ENCODE data around the gene UNKL. TPM values are rescaled to one million over a fixed set of nuclear protein-coding genes. Genes with fewer than 3 reads are reported as not detected.
"Not testable (repeated sequence)": the region's sequence is repeated elsewhere in the genome, so short reads cannot be mapped to it uniquely, and the experiment has no call there.

The UNKL gene
- total RNA-seq, 2 experiments from 2014 or later = 22.6 to 24.2 TPM

DNA sequence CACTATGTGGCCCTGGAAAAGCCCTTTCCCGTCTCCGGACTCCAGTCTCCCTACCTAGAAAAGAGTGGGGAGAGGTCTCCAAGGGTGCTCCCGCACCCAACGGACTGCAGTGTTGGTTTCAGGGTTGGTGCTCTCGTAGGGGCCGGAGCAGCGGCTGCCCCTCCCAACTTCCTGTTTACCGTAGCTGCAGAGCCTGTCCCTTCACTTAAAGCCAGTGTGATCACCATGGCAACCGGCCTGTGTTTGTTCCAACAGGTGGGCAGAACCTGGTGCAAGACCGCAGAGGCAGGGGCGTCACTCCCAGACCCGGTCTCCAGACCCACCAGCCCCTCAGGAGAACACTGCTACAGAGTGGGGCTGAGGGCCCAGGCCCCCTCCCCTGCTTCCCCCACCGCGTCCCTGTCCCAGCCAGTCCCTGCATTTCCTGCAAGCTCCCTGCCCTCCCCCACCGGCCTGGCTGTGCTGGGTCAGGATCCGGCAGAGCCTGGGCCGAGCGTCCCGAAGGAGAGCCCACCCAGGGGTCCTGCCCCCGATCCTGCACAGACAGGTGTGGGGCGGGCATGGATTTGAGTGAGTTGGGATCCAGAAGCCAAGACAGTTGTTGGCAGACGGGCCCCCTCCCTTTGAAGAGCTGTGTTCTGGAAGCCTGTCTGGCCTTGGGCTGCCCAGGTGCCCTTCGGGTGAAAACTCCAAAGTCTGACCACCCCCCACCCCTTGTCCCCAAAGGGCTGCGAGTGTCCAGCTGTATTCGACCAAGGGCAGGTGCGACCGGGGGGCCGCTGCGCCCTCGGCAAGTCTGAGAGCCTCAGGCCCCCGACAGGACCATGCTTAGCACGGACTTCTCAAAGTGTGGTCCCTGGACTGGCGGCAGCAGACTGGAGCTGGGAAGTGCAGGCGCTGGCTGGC lies 82.5 kb downstream of the UNKL start:
- DNase-seq = peak; percentile 56
- H3K27me3 Mint-ChIP-seq = peaks cover 39% of the 10 kb centered on the region
- no peak overlapping the region for H3K27ac Mint-ChIP-seq
- no peaks in the 10 kb centered on the region for H3K36me3 Mint-ChIP-seq
- H3K4me3 Mint-ChIP-seq = no peak overlapping the region
- H3K4me1 Mint-ChIP-seq = peaks cover 16% of the 10 kb centered on the region
- no peaks in the 10 kb centered on the region for H3K9me3 Mint-ChIP-seq

DNA sequence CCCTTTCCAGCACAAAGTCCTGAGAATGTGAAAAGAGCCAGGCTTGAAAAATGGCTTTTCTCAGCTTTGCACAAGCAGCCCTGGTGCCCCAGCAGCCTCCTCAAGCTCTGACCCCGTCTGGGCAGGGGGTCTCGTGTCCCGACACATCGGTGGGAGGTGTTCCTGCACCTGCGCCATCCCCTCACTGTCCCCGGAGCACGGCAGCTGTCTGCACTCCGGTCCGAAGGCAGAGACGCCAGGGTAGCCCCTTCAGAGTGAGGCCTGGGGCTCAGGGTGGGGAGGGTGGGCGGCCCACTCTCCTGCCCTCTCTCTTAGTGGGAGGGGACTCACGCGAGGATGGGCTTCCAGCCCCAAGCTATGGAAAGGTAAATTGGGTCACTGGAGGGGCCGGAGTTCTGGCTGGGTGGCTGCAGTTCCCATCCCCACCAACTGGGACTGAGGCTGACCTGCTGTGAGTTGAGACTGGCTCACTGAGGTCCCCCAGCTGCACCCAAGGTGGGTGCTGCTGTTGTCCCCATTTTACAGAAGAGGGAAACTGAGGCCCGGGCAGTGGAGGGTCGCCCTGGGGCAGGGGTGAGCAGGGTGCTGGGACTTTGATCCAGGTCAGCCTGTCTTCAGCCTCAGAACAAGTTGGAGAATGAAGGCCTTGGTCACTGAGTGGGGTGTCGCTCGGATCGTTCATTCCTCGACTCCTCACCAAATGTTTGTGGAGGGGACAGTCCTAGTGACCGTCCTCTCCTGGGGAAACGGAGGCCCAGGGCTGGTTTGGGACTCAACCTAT lies 83.4 kb downstream of the UNKL start:
- Mint-ChIP-seq H3K9me3 (no peaks in the 10 kb centered on the region), H3K27ac (no peak overlapping the region), H3K27me3 (peaks cover 39% of the 10 kb centered on the region), H3K36me3 (no peaks in the 10 kb centered on the region), H3K4me1 (peaks cover 16% of the 10 kb centered on the region), H3K4me3 (no peak overlapping the region)
- DNase-seq = no peak

DNA sequence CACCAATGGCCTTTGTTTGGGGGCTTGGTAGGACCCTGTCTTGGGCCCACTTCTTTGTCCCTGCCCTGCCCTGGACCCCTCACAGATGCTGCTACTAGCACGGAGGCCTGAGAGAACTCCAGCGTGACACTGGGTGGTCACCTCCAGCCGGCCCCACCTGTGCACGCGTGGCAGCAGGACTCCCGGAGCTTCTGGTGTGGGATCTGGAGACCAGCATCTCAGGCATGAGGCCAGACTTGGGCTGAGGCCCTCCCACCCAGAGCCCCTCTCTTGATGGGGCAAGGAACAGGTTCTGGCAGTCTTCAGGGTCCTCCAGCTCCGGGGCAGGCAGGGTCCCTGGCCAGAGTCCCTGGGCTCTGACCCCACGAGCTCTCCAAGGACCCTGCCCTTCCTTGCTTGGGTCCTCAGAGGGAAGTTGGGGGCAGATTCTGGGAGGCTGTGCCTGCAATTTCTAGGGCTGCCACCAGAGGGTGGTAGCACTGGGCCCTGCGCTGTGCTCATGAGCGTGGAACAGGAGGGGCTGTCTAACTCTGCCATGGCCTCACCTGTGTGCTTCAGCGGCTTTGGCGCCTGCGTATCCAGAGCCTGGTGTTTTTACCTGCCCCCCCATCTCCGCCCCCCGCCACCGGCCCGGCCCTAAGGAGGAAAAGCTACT lies 84.1 kb downstream of the UNKL start:
- Mint-ChIP-seq H3K27ac (no peak overlapping the region), H3K27me3 (peaks cover 32% of the 10 kb centered on the region), H3K9me3 (no peaks in the 10 kb centered on the region), H3K4me3 (no peak overlapping the region), H3K36me3 (no peaks in the 10 kb centered on the region), H3K4me1 (peaks cover 16% of the 10 kb centered on the region)
- DNase-seq = no peak

DNA sequence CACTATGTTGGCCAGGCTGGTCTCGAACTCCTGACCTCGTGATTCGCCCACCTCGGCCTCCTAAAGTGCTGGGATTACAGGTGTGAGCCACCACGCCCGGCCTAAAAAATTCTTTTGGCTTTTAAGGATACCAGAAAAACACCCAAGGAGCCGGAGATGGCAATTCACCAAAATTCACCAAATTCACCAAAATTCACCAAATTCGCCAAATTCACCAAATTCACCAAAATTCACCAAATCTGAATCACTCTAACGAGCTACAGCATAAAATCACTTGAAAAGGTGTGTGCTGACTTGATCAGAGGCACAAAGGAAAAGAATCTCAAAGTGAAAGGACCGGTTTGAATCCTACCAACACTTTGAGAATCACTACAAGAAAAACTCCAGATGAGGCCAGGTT lies 85.5 kb downstream of the UNKL start:
- not testable (repeated sequence) for DNase-seq, H3K36me3 Mint-ChIP-seq, H3K9me3 Mint-ChIP-seq, H3K4me3 Mint-ChIP-seq, H3K27ac Mint-ChIP-seq
- peaks cover 14% of the 10 kb centered on the region for H3K4me1 Mint-ChIP-seq
- peaks cover 18% of the 10 kb centered on the region for H3K27me3 Mint-ChIP-seq

DNA sequence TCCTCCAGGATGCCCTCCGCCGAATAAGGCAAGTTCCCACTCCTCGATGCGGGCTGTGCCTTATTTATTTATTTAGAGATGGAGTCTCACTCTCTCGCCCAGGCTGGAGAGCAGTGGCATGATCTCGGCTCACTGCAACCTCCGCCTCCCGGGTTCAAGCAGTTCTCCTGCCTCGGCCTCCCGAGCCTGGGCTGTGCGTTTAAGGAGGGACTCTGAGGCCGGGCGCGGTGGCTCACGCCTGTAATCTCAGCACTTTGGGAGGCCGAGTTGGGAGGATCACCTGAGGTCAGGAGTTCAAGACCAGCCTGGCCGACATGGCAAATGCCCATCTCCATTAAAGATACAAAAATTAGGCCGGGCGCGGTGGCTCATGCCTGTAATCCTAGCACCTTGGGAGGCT lies 86.4 kb downstream of the UNKL start:
- H3K27ac Mint-ChIP-seq = not testable (repeated sequence)

DNA sequence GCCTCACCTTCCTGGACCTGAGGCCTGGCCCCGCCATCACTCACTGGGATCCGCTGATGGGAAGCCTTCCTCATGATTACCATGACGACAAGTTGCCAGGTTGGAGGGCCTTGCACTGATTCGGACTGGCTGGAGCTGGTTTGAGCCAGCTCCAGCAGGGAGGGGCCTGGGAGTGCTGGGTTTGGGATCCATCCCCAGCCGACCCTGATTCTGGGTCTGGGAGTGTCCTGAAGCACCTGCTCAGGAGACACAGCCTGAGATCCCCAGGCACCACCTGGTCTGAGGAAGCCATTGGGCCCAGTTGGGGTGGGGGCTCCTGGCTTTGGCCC lies 86.9 kb downstream of the UNKL start:
- no peak overlapping the region for H3K27ac Mint-ChIP-seq
- no peak for DNase-seq
- peaks cover 12% of the 10 kb centered on the region for H3K4me1 Mint-ChIP-seq
- no peak overlapping the region for H3K4me3 Mint-ChIP-seq
- H3K36me3 Mint-ChIP-seq = peaks cover 6% of the 10 kb centered on the region
- H3K27me3 Mint-ChIP-seq = peaks cover 15% of the 10 kb centered on the region
- no peaks in the 10 kb centered on the region for H3K9me3 Mint-ChIP-seq

More for the DNA sequence above, 86.4 kb downstream of the UNKL start:
- Mint-ChIP-seq H3K27me3 (peaks cover 18% of the 10 kb centered on the region), H3K4me1 (peaks cover 14% of the 10 kb centered on the region)
- not testable (repeated sequence) for H3K9me3 Mint-ChIP-seq, H3K36me3 Mint-ChIP-seq, DNase-seq, H3K4me3 Mint-ChIP-seq

DNA sequence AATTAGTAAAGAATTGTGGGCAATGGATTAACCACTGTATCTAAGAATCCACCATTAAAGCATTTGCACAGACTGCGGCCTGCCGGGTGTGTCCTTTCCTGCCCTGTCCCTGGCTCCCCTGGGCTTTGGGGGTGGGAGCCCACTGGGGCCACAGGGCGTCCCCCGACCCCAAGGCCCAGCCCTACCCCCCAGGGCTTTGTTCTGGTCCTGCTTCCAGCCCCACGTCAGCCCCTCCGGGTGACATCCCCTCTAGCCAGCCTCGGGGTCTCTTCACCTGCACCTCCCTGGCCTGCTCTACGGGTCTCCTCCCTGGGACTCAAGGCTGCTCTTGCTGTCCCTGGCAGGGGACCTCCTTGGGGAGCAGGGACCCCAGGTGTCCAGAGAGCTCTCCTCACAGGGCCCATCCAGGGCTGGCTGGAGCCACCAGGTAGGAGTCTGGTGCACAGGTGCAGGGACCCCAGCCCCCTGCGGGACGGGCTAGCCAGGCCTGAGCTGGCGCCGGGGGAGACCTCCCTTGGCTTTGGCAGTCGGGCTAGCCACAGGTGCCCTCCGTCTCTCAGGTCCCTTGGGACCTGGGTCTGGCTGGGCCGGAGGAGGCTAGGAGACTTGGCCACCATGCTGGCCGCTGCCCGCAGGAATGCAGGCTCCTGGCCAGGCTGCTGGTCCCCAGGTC lies 87.4 kb downstream of the UNKL start:
- H3K9me3 Mint-ChIP-seq = no peaks in the 10 kb centered on the region
- no peak overlapping the region for H3K4me3 Mint-ChIP-seq
- peaks cover 9% of the 10 kb centered on the region for H3K4me1 Mint-ChIP-seq
- H3K27me3 Mint-ChIP-seq = peaks cover 10% of the 10 kb centered on the region
- peaks cover 6% of the 10 kb centered on the region for H3K36me3 Mint-ChIP-seq
- H3K27ac Mint-ChIP-seq = no peak overlapping the region
- DNase-seq = no peak

DNA sequence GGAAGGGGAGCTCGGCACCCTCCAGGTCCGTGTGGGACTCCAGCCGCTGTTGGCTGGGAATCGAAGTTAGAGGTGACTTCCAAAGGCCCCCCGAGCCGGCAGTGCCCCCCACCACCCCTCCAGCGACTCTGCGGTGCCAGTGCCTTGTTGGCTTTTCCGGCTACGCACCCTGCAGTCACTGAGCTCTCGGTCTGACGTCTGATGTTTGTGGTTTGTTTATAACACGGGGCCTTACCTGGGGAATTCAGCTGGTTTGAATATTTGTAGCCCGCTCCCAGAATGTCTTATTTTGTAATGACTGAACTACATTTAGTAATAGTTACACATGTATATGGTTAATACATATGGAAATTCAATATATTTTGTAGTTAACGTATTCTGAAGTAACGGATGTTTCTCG lies 88.1 kb downstream of the UNKL start:
- Mint-ChIP-seq H3K9me3 (no peaks in the 10 kb centered on the region), H3K36me3 (peaks cover 6% of the 10 kb centered on the region), H3K27me3 (peaks cover 3% of the 10 kb centered on the region), H3K4me1 (peaks cover 2% of the 10 kb centered on the region), H3K27ac (no peak overlapping the region), H3K4me3 (no peak overlapping the region)
- DNase-seq = no peak

GRCh38 chr16:1325673-1326371 lies 88.7 kb downstream of the UNKL start:
- H3K4me3 Mint-ChIP-seq = no peak overlapping the region
- DNase-seq = no peak
- no peaks in the 10 kb centered on the region for H3K4me1 Mint-ChIP-seq
- H3K9me3 Mint-ChIP-seq = no peaks in the 10 kb centered on the region
- H3K36me3 Mint-ChIP-seq = peaks cover 6% of the 10 kb centered on the region
- no peak overlapping the region for H3K27ac Mint-ChIP-seq
- H3K27me3 Mint-ChIP-seq = no peaks in the 10 kb centered on the region

- Mint-ChIP-seq H3K36me3 (peaks cover 8% of the 10 kb centered on the region), H3K9me3 (no peaks in the 10 kb centered on the region), H3K4me1 (no peaks in the 10 kb centered on the region), H3K27me3 (no peaks in the 10 kb centered on the region), H3K27ac (no peak overlapping the region), H3K4me3 (no peak overlapping the region)
- DNase-seq = no peak
Observed at GRCh38 chr16:1325261-1325660, 89.2 kb downstream of the UNKL start.

- no peak for DNase-seq
- H3K4me3 Mint-ChIP-seq = no peak overlapping the region
- H3K27ac Mint-ChIP-seq = peak overlapping the region; percentile 31
- peaks cover 14% of the 10 kb centered on the region for H3K36me3 Mint-ChIP-seq
- H3K4me1 Mint-ChIP-seq = no peaks in the 10 kb centered on the region
- no peaks in the 10 kb centered on the region for H3K27me3 Mint-ChIP-seq
- H3K9me3 Mint-ChIP-seq = no peaks in the 10 kb centered on the region
Observed at GRCh38 chr16:1324286-1324826, 90.1 kb downstream of the UNKL start.

DNA sequence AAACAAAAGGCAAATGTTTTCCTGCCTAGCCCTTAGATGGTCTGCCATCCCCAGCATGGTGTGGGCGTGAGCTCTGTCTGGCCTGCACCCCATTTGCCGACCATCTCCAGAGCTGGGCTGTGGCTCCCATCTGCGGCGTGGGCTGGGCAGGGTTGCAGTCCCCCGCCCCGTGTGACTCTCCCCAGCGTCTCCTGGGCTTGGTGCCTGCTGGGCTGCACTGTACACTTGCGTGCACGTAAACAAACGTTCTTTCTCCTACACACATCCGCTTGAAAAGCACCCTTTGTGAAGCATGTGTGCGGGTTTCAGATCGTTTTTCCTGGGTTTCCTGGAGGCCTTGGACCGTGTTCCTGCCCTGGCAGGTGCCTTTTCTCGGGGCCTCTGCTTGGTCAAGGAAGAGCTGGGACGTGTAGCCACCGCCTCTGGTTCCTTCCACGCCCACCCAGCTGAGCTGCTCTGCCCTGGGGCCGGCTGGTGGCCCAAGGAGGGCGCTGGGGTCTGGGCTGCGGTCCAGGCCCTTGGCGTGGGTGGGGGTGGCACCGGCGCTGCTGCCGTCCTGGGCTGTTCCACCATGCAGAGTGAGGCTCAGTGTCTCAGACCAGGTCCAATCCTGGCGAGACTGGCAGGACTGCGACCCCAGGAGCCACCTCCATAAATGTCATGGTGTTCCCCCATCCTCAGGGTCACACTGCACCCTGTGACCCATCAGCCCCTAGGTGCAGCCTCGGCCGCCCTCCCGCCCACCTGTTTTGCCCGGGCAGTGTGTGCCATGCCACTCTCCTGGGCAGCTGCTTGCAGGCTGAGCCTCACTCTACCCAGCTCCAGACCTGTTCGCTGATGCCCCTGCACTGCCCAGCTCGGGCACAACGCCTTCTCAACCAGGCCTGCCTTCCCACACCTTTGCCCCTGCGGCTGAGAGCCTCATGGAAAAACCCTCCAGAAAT lies 90.9 kb downstream of the UNKL start:
- no peaks in the 10 kb centered on the region for H3K9me3 Mint-ChIP-seq
- H3K4me1 Mint-ChIP-seq = no peaks in the 10 kb centered on the region
- H3K4me3 Mint-ChIP-seq = no peak overlapping the region
- H3K36me3 Mint-ChIP-seq = peaks cover 17% of the 10 kb centered on the region
- no peak overlapping the region for H3K27ac Mint-ChIP-seq
- no peak for DNase-seq
- no peaks in the 10 kb centered on the region for H3K27me3 Mint-ChIP-seq

DNA sequence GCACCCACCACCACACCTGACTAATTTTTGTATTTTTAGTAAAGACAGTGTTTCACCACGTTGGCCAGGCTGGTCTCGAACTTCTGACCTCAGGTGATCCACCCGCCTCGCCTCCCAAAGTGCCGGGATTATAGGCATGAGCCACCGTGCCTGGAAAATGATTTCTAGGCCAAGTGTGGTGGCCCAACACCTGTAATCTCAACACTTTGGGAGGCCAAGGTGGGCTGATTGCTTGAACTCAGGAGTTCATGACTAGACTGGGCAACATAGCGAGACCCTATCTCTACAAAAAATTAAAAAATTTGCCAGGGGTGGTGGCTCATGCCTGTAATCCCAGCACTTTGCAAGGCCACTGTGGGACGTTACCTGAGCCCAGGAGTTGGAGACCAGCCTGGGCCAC lies 92.1 kb downstream of the UNKL start:
- no peak overlapping the region for H3K27ac Mint-ChIP-seq
- no peak overlapping the region for H3K4me3 Mint-ChIP-seq
- H3K4me1 Mint-ChIP-seq = peaks cover 3% of the 10 kb centered on the region
- DNase-seq = no peak
- no peaks in the 10 kb centered on the region for H3K27me3 Mint-ChIP-seq
- H3K36me3 Mint-ChIP-seq = peaks cover 26% of the 10 kb centered on the region
- H3K9me3 Mint-ChIP-seq = no peaks in the 10 kb centered on the region
